Uterus (tissue), 4 donors: Measurements from ENCODE around the gene DNAJC7. TPM values are rescaled to one million over a fixed set of nuclear protein-coding genes. Genes with fewer than 3 reads are reported as not detected.

Experiments used
- DNase-seq, 2 donors: peaks; one replicate each; pipeline ENCODE4 v3.0.0-alpha.2; 2019 to 2020
- H3K27ac ChIP-seq, 2 donors: fragments of 200-600 bp; sonication (generic); 1 replicate in 1 of 2; 2 replicates in 1 of 2; pipeline ENCODE4 v1.5.1; 2016 to 2018
- H3K27me3 ChIP-seq, 2 donors: fragments of 200-600 bp; sonication (generic); one replicate each; pipeline ENCODE4 v1.5.1; 2018 to 2019; ENCODE audit warnings: control low read depth in 1 of 2
- H3K36me3 ChIP-seq, 2 donors: fragments of 200-600 bp; sonication (generic); one replicate each; pipeline ENCODE4 v1.5.1; 2019; ENCODE audit warnings: control low read depth in 1 of 2
- H3K4me1 ChIP-seq, 2 donors: fragments of 200-600 bp; sonication (generic); one replicate each; pipeline ENCODE4 v1.5.1; 2018 to 2019; ENCODE audit warnings: control low read depth in 1 of 2
- H3K4me3 ChIP-seq, 2 donors: fragments of 200-600 bp; sonication (generic); 1 replicate in 1 of 2; 2 replicates in 1 of 2; pipeline ENCODE4 v1.5.1; 2018 to 2019; ENCODE audit warnings: mild to moderate bottlenecking in 1 of 2
- H3K9me3 ChIP-seq, 2 donors: fragments of 200-600 bp; sonication (generic); one replicate each; pipeline ENCODE4 v1.5.1; 2019; ENCODE audit warnings: control low read depth in 1 of 2
- POLR2A ChIP-seq, 2 donors: fragments of 450-650 bp; IDR thresholded peaks; one replicate each; pipeline ENCODE4 v1.6.1; 2016; ENCODE audit warnings: antibody characterized with exemption in 2 of 2, mild to moderate bottlenecking in 1 of 2, moderate library complexity in 1 of 2
- intact Hi-C: fragments of 100-400 bp; cut with DNase I; formaldehyde crosslinking; loops from one replicate; pipeline ENCODE4 v1.15.1; 2023; ENCODE audit warnings: low total_unique reads
- total RNA-seq, 4 donors: library from RNA; depleted of rRNA in 3 of 4; stranded (reverse); fragments of >200 nt in 3 of 4; gene quantifications; one replicate each; pipeline versions ENCODE4 v1.1.0 to v1.2.4, GENCODE V29; 2014 to 2023
- TF ChIP-seq, protein P1 (sequence below), 4 experiments: fragments of 200-600 bp in 2 of 4; fragments of 450-650 bp in 2 of 4; sonication (generic) in 2 of 4; IDR thresholded peaks; one replicate each; pipeline ENCODE4 v1.5.1; 2016 to 2019; ENCODE audit warnings: antibody characterized with exemption in 4 of 4, mild to moderate bottlenecking in 2 of 4, moderate library complexity in 1 of 4
- donor health status: DM: yes; HTN: yes; CAD: no.

Gene DNAJC7
- total RNA-seq, 4 donors from 2014 or later = 25.1 to 107 (median 53.1) TPM

DNA sequence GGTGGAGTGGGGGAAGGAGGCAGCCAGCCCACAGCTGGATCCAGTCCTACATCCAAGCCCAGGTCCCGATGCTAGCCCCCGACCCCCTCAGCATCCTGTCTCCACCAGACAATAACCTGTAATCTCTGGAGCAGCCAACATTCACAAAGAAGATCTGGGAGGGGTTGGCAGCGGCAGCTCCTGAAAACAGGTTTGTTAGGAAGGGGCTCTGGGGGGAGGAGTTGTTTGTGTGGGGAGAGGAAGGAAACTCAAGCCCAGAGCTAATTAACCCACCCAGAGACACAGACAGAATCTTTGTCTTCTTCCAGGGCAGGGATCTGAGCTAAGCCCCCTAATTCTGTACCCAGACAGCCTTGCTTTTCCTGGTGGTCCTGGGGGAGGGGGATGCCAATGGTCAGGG is 37.8 kb upstream of the DNAJC7 start:
- DNase-seq = no peak
- Histone ChIP-seq H3K4me1 (no peaks in the 10 kb centered on the region), H3K36me3 (no peaks in the 10 kb centered on the region), H3K4me3 (no peak overlapping the region), H3K27me3 (peaks cover 0 to 6% of the 10 kb centered on the region in 2 donors), H3K9me3 (no peaks in the 10 kb centered on the region), H3K27ac (no peak overlapping the region)
- intact Hi-C loops = no loop called here
- TF ChIP-seq, protein P1, sequence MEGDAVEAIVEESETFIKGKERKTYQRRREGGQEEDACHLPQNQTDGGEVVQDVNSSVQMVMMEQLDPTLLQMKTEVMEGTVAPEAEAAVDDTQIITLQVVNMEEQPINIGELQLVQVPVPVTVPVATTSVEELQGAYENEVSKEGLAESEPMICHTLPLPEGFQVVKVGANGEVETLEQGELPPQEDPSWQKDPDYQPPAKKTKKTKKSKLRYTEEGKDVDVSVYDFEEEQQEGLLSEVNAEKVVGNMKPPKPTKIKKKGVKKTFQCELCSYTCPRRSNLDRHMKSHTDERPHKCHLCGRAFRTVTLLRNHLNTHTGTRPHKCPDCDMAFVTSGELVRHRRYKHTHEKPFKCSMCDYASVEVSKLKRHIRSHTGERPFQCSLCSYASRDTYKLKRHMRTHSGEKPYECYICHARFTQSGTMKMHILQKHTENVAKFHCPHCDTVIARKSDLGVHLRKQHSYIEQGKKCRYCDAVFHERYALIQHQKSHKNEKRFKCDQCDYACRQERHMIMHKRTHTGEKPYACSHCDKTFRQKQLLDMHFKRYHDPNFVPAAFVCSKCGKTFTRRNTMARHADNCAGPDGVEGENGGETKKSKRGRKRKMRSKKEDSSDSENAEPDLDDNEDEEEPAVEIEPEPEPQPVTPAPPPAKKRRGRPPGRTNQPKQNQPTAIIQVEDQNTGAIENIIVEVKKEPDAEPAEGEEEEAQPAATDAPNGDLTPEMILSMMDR (IDR thresholded peaks at IDR 0.05) = no peak

DNA sequence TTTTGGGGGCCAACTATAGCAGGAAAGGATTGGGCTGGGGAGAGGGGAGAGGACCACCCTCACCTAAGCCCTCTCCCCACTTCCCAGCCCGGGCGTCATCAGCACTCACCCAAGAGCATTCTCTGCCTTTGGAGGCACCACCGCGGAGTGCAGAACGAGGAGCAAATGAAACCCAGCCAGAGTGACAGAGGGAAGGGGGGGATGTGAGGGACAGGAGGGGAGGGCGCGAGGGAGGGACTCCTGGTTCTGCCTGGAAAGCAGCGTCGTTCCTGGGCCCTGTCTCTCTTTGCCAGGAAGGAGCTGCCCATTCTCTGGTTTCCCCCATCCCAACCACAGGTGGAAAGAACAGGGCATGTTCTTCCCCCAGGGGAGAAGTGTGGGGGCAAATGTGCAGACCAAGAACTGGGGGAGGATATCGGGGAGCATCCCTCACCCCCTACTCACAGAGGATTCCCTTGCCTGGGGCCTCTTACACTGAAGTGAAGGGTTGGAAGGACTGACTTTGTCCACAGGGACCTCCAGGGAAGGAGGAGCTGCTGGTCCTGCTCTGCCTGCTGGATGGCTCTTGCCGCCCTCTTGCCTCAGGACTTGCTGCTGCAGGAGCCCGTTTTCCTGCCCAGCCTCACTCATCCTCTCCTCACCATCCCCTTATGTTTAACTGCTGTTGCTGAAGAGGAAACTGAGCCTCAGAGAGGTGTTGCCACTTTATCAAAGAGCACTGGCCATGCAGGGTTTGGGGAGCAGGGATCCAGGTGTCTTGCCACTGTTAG is 36.7 kb upstream of the DNAJC7 start:
- no peak overlapping the region for H3K4me3 ChIP-seq
- H3K9me3 ChIP-seq = no peaks in the 10 kb centered on the region
- H3K27ac ChIP-seq = no peak overlapping the region
- no peaks in the 10 kb centered on the region for H3K4me1 ChIP-seq
- peaks cover 0 to 6% of the 10 kb centered on the region in 2 donors for H3K27me3 ChIP-seq
- TF ChIP-seq, protein P1 (IDR thresholded peaks at IDR 0.05) = no peak
- no peak for TF ChIP-seq POLR2A (IDR thresholded peaks at IDR 0.05)
- no peak for DNase-seq
- intact Hi-C loops = no loop called here
- H3K36me3 ChIP-seq = no peaks in the 10 kb centered on the region

DNA sequence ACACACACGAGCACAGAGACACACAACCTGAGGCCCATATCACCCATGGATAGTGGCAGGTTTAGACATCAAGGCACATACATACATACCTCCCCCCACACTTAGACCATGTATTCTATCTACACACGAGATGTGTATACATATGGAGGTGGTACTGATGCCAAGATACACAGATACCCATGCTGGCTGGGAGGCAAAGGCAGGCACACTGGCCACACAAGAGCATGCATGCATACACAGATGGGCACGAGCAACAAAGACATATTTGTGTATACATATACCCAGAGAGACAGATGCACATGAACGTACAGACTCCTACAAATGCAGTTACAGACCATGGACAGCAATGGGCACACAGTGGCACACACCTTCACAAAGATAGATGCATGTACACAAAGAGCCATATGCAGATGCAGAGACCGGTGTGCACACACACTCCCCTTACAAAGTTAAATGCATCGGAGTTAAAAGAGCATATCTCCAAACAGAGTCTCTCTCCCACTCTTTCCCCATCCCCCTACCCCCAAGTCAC is 35.2 kb upstream of the DNAJC7 start:
- intact Hi-C loops = no loop called here
- Histone ChIP-seq H3K4me1 (no peaks in the 10 kb centered on the region), H3K27me3 (peaks cover 0 to 6% of the 10 kb centered on the region in 2 donors)

DNA sequence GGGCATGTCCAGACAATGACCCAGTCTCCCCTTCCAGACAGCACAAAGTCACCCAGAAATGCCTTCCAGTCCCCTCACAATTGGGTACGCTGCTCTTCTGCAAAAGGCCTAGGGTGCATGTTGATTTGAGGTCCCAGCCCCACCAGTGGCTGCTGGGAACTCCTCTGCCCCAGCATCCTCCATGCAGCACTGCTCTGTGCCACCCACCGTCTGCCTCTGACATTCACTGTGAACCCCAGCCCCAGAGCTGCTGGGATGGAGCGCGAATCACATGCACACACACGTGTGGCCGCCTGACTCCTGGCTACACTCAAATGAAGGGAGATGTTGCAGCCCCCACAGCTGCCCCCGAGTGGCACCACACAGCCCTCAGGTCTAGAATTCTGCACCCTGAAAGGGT is 34.4 kb upstream of the DNAJC7 start:
- no peak for DNase-seq
- intact Hi-C loops = no loop called here
- Histone ChIP-seq H3K4me3 (no peak overlapping the region), H3K27ac (no peak overlapping the region), H3K9me3 (no peaks in the 10 kb centered on the region), H3K4me1 (no peaks in the 10 kb centered on the region), H3K27me3 (peaks cover 0 to 6% of the 10 kb centered on the region in 2 donors), H3K36me3 (no peaks in the 10 kb centered on the region)
- TF ChIP-seq POLR2A (IDR thresholded peaks at IDR 0.05) = no peak
- TF ChIP-seq, protein P1 (IDR thresholded peaks at IDR 0.05) = no peak

More for the DNA sequence above, 35.2 kb upstream of the DNAJC7 start:
- Histone ChIP-seq H3K4me3 (no peak overlapping the region), H3K9me3 (no peaks in the 10 kb centered on the region), H3K36me3 (no peaks in the 10 kb centered on the region), H3K27ac (no peak overlapping the region)
- TF ChIP-seq, protein P1 (IDR thresholded peaks at IDR 0.05) = no peak
- no peak for TF ChIP-seq POLR2A (IDR thresholded peaks at IDR 0.05)
- no peak for DNase-seq

DNA sequence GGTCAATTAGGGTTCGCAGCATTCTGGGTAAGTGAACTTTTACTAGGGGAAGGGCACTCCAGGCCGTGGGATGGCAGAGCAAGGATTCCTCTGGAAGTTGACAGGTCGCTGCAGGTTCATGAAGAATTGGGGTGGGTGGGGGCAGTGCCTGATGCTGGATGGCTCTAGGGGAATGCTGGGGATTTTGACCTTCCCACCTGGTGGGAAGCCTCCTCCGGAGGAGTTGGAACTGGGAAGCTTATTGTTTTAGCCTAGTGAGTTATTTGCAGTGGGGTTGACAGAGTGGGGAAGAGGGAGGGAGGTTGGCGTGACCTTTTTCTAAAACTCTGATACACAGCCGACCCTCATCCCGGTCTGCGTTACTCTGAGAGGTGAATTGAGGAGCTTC is 33.8 kb upstream of the DNAJC7 start:
- Histone ChIP-seq H3K4me1 (no peaks in the 10 kb centered on the region), H3K9me3 (no peaks in the 10 kb centered on the region), H3K27me3 (peaks cover 0 to 6% of the 10 kb centered on the region in 2 donors), H3K4me3 (peak overlapping the region; percentile 31 to 85), H3K27ac (no peak overlapping the region), H3K36me3 (no peaks in the 10 kb centered on the region)
- no peak for DNase-seq
- intact Hi-C loops = no loop called here
- TF ChIP-seq POLR2A (IDR thresholded peaks at IDR 0.05) = no peak
- TF ChIP-seq, protein P1 (IDR thresholded peaks at IDR 0.05) = no peak
